ENCODE measurements around the gene TERT.
"Not testable (repeated sequence)": the region's sequence is repeated elsewhere in the genome, so short reads cannot be mapped to it uniquely, and the experiment has no call there.

The TERT gene

GRCh38 chr5:1278216-1278615 is 16.7 kb downstream of the TERT start:
- TF ChIP-seq, protein P1, sequence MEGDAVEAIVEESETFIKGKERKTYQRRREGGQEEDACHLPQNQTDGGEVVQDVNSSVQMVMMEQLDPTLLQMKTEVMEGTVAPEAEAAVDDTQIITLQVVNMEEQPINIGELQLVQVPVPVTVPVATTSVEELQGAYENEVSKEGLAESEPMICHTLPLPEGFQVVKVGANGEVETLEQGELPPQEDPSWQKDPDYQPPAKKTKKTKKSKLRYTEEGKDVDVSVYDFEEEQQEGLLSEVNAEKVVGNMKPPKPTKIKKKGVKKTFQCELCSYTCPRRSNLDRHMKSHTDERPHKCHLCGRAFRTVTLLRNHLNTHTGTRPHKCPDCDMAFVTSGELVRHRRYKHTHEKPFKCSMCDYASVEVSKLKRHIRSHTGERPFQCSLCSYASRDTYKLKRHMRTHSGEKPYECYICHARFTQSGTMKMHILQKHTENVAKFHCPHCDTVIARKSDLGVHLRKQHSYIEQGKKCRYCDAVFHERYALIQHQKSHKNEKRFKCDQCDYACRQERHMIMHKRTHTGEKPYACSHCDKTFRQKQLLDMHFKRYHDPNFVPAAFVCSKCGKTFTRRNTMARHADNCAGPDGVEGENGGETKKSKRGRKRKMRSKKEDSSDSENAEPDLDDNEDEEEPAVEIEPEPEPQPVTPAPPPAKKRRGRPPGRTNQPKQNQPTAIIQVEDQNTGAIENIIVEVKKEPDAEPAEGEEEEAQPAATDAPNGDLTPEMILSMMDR (IDR thresholded peaks at IDR 0.05; ENCODE audit: low read depth, low read length, missing control alignments): no peak
- no peak overlapping the region for H3K4me3 ChIP-seq (ENCODE audit: low read depth, low read length)
- no peak for DNase-seq (ENCODE audit: low read depth)

DNA sequence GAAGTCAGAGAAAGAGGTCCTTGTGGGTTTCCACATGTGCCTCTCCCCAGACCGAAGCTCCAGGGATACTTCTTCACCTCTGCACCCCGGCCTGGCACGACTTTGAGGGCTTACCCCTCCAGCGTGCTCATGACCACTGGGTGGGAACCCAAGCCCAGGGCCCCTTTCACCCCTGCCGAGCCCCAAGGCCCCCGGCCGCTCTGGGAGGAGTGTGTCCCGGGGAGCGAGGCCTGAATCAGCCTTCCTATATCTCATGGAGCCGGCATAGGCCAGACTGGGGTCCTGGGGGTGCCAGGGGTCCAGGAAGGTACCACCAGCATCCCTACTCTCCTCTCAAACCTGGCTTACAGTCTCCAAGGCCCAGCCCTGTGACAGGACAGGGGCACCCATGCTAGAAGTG is 17.1 kb downstream of the TERT start:
- DNase-seq (ENCODE audit: low read depth): no peak
- TF ChIP-seq, protein P1 (IDR thresholded peaks at IDR 0.05; ENCODE audit: low read depth, low read length, missing control alignments): no peak

GRCh38 chr5:1277331-1277730 is 17.5 kb downstream of the TERT start:
- TF ChIP-seq, protein P1 (IDR thresholded peaks at IDR 0.05; ENCODE audit: low read depth, low read length, missing control alignments): no peak

More for the DNA sequence above, 17.1 kb downstream of the TERT start:
- no peak overlapping the region for H3K4me3 ChIP-seq (ENCODE audit: low read depth, low read length)

GRCh38 chr5:1276930-1277329 is 17.9 kb downstream of the TERT start:
- no peak overlapping the region for H3K4me3 ChIP-seq (ENCODE audit: low read depth, low read length)
- DNase-seq (ENCODE audit: low read depth): no peak
- TF ChIP-seq, protein P1 (IDR thresholded peaks at IDR 0.05; ENCODE audit: low read depth, low read length, missing control alignments): no peak

More at GRCh38 chr5:1277331-1277730, 17.5 kb downstream of the TERT start:
- DNase-seq (ENCODE audit: low read depth): no peak
- no peak overlapping the region for H3K4me3 ChIP-seq (ENCODE audit: low read depth, low read length)

DNA sequence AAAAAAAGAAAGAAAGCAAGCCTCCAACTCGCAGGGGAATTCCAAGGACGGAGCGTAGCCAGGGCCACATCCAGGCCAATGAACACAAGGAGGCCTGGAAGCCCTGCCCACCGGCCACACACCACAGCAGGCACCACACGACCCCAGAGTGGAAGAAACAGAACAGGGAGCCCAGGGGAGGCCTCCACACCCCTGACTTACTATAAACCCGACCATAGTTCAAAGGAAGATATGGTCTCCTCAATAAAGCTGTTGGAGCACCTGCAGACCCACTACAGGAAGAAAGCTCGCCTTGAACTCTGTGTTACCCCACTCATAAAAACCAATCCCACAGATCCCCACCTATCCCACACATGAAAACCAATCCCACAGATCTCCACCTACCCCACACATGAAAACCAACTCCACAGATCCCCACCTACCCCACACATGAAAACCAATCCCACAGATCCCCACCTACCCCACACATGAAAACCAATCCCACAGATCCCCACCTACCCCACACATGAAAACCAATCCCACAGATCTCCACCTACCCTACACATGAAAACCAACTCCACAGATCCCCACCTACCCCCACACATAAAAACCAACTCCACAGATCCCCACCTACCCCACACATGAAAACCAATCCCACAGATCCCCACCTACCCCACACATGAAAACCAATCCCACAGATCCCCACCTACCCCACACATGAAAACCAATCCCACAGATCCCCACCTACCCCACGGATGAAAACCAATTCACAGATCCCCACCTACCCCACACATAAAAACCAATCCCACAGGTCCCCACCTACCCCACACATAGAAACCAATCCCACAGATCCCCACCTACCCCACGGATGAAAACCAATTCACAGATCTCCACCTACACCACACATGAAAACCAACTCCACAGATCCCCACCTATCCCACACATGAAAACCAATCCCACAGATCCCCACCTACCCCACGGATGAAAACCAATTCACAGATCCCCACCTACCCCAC is 19.2 kb downstream of the TERT start:
- H3K4me3 ChIP-seq (ENCODE audit: low read depth, low read length); DNase-seq (ENCODE audit: low read depth): not testable (repeated sequence)

GRCh38 chr5:1274471-1274870 is 20.4 kb downstream of the TERT start:
- DNase-seq (ENCODE audit: low read depth): no peak
- H3K4me3 ChIP-seq (ENCODE audit: low read depth, low read length): no peak overlapping the region
- TF ChIP-seq, protein P1 (IDR thresholded peaks at IDR 0.05; ENCODE audit: low read depth, low read length, missing control alignments): no peak

GRCh38 chr5:1273745-1274144 is 21.1 kb downstream of the TERT start:
- DNase-seq (ENCODE audit: low read depth): no peak
- H3K4me3 ChIP-seq (ENCODE audit: low read depth, low read length): no peak overlapping the region
- TF ChIP-seq, protein P1 (IDR thresholded peaks at IDR 0.05; ENCODE audit: low read depth, low read length, missing control alignments): no peak

Measured in GM12864 (cell line).